Right forelimb (tissue), 1 donor: Measurements from ENCODE around the gene SLC6A11.

ENCODE experiments used
- DNase-seq: peaks from one replicate; pipeline ENCODE4 v3.0.0-alpha.2; 2018

Gene SLC6A11

GRCh38 chr3:10985181-10985580 lies 169.2 kb downstream of the SLC6A11 start:
- no peak for DNase-seq

GRCh38 chr3:10986592-10986991 lies 170.6 kb downstream of the SLC6A11 start:
- DNase-seq: no peak

- DNase-seq: no peak
These were observed 172.1 kb downstream of the SLC6A11 start for GRCh38 chr3:10988001-10988665.

GRCh38 chr3:10988991-10989484 lies 173.0 kb downstream of the SLC6A11 start:
- no peak for DNase-seq
